ENCODE measurements around the gene PSMA3. TPM values are rescaled to one million over a fixed set of nuclear protein-coding genes. Genes with fewer than 3 reads are reported as not detected.

PSMA3 gene
- 116 TPM for polyA plus RNA-seq (2013)

DNA sequence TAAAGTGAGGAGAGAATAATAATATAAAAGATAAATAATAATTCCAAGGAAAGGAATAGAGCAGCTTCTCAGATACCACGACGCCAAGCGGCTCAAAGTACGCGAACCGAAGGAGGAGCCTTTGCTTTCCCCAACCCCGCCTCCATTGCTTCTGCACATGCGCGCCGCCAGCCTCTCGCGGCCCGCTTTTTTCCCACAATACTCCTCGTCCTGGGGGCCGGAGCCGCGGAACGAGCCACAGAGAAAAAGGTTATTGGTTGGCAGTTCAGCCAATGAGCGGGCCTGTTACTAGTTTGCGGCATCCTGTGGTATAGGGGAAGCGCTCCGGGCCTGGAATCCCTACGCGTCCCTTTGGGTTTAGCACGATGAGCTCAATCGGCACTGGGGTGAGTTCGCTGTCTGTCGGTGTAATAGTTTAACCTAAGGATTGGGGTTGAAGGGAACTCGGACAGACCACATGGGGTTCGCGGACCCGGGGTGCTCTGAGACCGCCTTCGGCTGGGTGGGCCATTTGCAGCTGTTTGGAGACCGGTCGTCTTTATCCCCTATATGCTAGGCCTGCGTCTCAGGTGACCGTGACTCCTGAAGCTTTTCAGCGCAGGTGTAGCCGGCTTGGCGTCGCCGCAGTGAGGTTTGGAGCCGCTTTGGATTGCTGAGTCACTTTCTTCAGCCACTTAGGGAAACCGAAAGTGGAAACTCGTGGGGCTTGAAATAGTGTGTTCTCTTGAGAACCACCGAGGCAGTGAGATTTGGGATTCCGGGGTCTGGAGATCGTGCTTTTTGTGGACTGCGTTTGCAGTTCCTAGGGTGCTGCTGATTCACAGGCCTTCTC, at the start of gene PSMA3:
TSS of gene PSMA3 (plus strand) at position 288 of the 832 bp plus-strand sequence. CDS start at position 366, 78 bp downstream.
- ChIA-PET CTCF (interaction anchor here (0.6 to 1.3 kb wide), 5 partner anchors 8 to 43 kb away, joined by 3 to 4 read pairs (median 3); no protein-coding TSS in a partner anchor), POLR2A (interaction anchor here (0.7 to 1.3 kb wide), 4 partner anchors 10 to 54 kb away, joined by 3 to 4 read pairs (median 3); partner anchors contain the start of gene ARID4A)
- DNase-seq: peak; percentile 97 to 99 (median 98)
- WGBS (ENCODE audit: insufficient coverage): 0% methylated on average over 47 of the region's 50 CpGs
- Histone ChIP-seq H3K27me3 (replicated peaks in 2 of 5; ENCODE audit: control insufficient read depth in 4 of 5, insufficient read depth in 5 of 5, low read length in 4 of 5) (no peaks in the 10 kb centered on the region), H3K36me3 (ENCODE audit: control insufficient read depth in 4 of 4, insufficient read depth in 4 of 4, low read length in 3 of 4) (peaks cover 0 to 19% (median 7%) of the 10 kb centered on the region in 4 experiments), H3K9me3 (ENCODE audit: control extremely low read depth in 1 of 5, control insufficient read depth in 4 of 5, insufficient read depth in 2 of 5, low read depth in 1 of 5, low read length in 4 of 5) (no peaks in the 10 kb centered on the region), H3K27ac (ENCODE audit: insufficient read depth in 1 of 2, low read depth in 1 of 2, low read length in 2 of 2, poor library complexity in 1 of 2, severe bottlenecking in 2 of 2) (peak within 1 kb of the TSS; percentile 98 to 100), H3K4me1 (ENCODE audit: control extremely low read depth in 1 of 4, control insufficient read depth in 4 of 4, insufficient read depth in 4 of 4, low read length in 3 of 4) (peaks cover 16 to 35% (median 22%) of the 10 kb centered on the region in 4 experiments), H3K4me3 (ENCODE audit: control insufficient read depth in 1 of 7, extremely low read depth in 1 of 7, insufficient read depth in 4 of 7, low read depth in 2 of 7, low read length in 6 of 7) (peak within 1 kb of the TSS; percentile 94 to 100 (median 97))

- no peak overlapping the region for H3K27ac ChIP-seq (ENCODE audit: insufficient read depth in 1 of 2, low read depth in 1 of 2, low read length in 2 of 2, poor library complexity in 1 of 2, severe bottlenecking in 2 of 2)
- no peaks in the 10 kb centered on the region for H3K9me3 ChIP-seq (ENCODE audit: control extremely low read depth in 1 of 5, control insufficient read depth in 4 of 5, insufficient read depth in 2 of 5, low read depth in 1 of 5, low read length in 4 of 5)
- no CpG with 5 or more reads among the region's 1 CpG for WGBS (ENCODE audit: insufficient coverage)
- H3K4me1 ChIP-seq (ENCODE audit: control extremely low read depth in 1 of 4, control insufficient read depth in 4 of 4, insufficient read depth in 4 of 4, low read length in 3 of 4): peaks cover 4 to 16% (median 14%) of the 10 kb centered on the region in 4 experiments
- H3K36me3 ChIP-seq (ENCODE audit: control insufficient read depth in 4 of 4, insufficient read depth in 4 of 4, low read length in 3 of 4): no peaks in the 10 kb centered on the region
- H3K27me3 ChIP-seq (replicated peaks in 2 of 5; ENCODE audit: control insufficient read depth in 4 of 5, insufficient read depth in 5 of 5, low read length in 4 of 5): peaks cover 0 to 2% (median 0%) of the 10 kb centered on the region in 5 experiments
- ChIA-PET CTCF (interaction anchor here (0.7 kb wide), 1 partner anchor 43 kb away, joined by 4 read pairs; no protein-coding TSS in a partner anchor), POLR2A (no interaction called here)
- no peak overlapping the region for H3K4me3 ChIP-seq (ENCODE audit: control insufficient read depth in 1 of 7, extremely low read depth in 1 of 7, insufficient read depth in 4 of 7, low read depth in 2 of 7, low read length in 6 of 7)
- DNase-seq: no peak
These were observed 48.4 kb upstream of the PSMA3 start for GRCh38 chr14:58196198-58196597.

- H3K27ac ChIP-seq (ENCODE audit: insufficient read depth in 1 of 2, low read depth in 1 of 2, low read length in 2 of 2, poor library complexity in 1 of 2, severe bottlenecking in 2 of 2): no peak overlapping the region
- H3K4me3 ChIP-seq (ENCODE audit: control insufficient read depth in 1 of 7, extremely low read depth in 1 of 7, insufficient read depth in 4 of 7, low read depth in 2 of 7, low read length in 6 of 7): no peak overlapping the region
- H3K36me3 ChIP-seq (ENCODE audit: control insufficient read depth in 4 of 4, insufficient read depth in 4 of 4, low read length in 3 of 4): no peaks in the 10 kb centered on the region
- DNase-seq: no peak
- no peaks in the 10 kb centered on the region for H3K9me3 ChIP-seq (ENCODE audit: control extremely low read depth in 1 of 5, control insufficient read depth in 4 of 5, insufficient read depth in 2 of 5, low read depth in 1 of 5, low read length in 4 of 5)
- CTCF ChIA-PET: no interaction called here
- peaks cover 4 to 21% (median 18%) of the 10 kb centered on the region in 4 experiments for H3K4me1 ChIP-seq (ENCODE audit: control extremely low read depth in 1 of 4, control insufficient read depth in 4 of 4, insufficient read depth in 4 of 4, low read length in 3 of 4)
- no CpG with 5 or more reads among the region's 5 CpGs for WGBS (ENCODE audit: insufficient coverage)
- POLR2A ChIA-PET: no interaction called here
- H3K27me3 ChIP-seq (replicated peaks in 2 of 5; ENCODE audit: control insufficient read depth in 4 of 5, insufficient read depth in 5 of 5, low read length in 4 of 5): peaks cover 0 to 2% (median 0%) of the 10 kb centered on the region in 5 experiments
These were observed 46.6 kb upstream of the PSMA3 start for GRCh38 chr14:58198086-58198485.

DNA sequence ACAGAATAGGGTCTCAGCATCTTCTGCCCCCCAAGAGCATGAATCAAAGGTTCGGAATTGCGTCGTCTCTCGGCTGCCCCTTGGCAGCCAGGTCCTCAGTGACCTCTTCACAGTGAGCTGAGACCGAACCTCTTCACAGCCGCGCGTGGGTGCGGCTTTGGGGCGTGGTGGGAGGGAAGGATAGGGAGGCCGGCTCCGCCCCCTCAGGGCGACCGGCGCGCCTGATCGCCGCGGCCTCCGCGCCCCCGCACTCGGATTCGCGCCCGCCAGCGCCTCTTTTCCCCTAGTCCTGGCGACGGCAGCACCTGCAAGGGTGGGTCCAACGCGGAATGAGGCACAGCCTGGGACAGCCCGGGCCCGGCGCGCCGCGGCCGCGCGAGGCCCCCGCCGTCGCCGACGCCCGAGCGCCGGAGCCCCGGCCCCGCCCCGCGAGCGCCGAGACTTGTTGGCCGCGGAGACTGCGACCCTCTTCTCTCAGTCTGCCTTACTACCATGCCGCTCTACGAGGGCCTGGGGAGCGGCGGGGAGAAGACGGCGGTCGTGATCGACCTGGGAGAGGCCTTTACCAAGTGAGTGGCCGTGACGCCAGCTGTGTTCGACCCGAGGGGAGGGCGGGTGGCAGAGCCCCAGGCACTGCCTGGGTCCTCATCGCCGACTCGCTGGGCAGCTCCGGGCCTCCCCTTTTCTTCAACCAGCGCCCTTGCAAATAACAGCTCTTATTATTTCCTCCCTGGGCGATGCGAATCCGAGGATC, 44.7 kb upstream of the PSMA3 start, which contains the start of gene ACTR10:
TSS of gene ACTR10 (plus strand) at position 424 of the 754 bp plus-strand sequence. CDS start at position 493, 69 bp downstream.
- peaks cover 0 to 2% (median 0%) of the 10 kb centered on the region in 5 experiments for H3K27me3 ChIP-seq (replicated peaks in 2 of 5; ENCODE audit: control insufficient read depth in 4 of 5, insufficient read depth in 5 of 5, low read length in 4 of 5)
- peak; percentile 82 to 91 (median 86) for DNase-seq
- 0% methylated on average over 45 of the region's 78 CpGs for WGBS (ENCODE audit: insufficient coverage)
- POLR2A ChIA-PET: interaction anchor here (0.7 to 1.0 kb wide), 4 partner anchors 8 to 98 kb away, joined by 3 read pairs; partner anchors contain the start of gene PSMA3
- H3K4me3 ChIP-seq (ENCODE audit: control insufficient read depth in 1 of 7, extremely low read depth in 1 of 7, insufficient read depth in 4 of 7, low read depth in 2 of 7, low read length in 6 of 7): peak within 1 kb of the TSS; percentile 86 to 99 (median 93)
- no peaks in the 10 kb centered on the region for H3K9me3 ChIP-seq (ENCODE audit: control extremely low read depth in 1 of 5, control insufficient read depth in 4 of 5, insufficient read depth in 2 of 5, low read depth in 1 of 5, low read length in 4 of 5)
- CTCF ChIA-PET: interaction anchor here (1.0 kb wide), 2 partner anchors 41 to 46 kb away, joined by 3 read pairs; no protein-coding TSS in a partner anchor
- H3K4me1 ChIP-seq (ENCODE audit: control extremely low read depth in 1 of 4, control insufficient read depth in 4 of 4, insufficient read depth in 4 of 4, low read length in 3 of 4): peaks cover 4 to 21% (median 18%) of the 10 kb centered on the region in 4 experiments
- H3K36me3 ChIP-seq (ENCODE audit: control insufficient read depth in 4 of 4, insufficient read depth in 4 of 4, low read length in 3 of 4): peaks cover 0 to 5% (median 4%) of the 10 kb centered on the region in 4 experiments
- peak within 1 kb of the TSS; percentile 90 to 94 for H3K27ac ChIP-seq (ENCODE audit: insufficient read depth in 1 of 2, low read depth in 1 of 2, low read length in 2 of 2, poor library complexity in 1 of 2, severe bottlenecking in 2 of 2)

DNA sequence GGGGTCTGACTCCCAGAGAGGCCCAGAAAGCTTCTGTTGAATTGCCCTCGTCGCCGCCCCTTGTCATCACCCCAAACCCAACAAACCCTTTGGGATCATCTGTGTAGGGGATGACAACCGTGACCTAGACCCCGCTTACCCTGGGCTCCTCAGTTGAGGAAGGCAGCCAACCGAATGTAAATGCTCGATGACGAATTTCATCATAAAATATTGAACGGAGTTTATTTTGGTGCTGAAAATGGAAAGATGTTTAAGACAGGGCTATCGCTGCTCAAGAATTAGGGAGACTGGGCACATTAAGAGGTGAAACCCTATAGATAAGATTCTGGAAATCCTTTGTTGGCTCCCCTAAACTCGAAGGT, 44.2 kb upstream of the PSMA3 start:
- ChIA-PET CTCF (no interaction called here), POLR2A (interaction anchor here (0.7 to 1.0 kb wide), 3 partner anchors 9 to 97 kb away, joined by 3 read pairs; no protein-coding TSS in a partner anchor)
- WGBS (ENCODE audit: insufficient coverage): 0% methylated on average over 7 of the region's 11 CpGs
- H3K27ac ChIP-seq (ENCODE audit: insufficient read depth in 1 of 2, low read depth in 1 of 2, low read length in 2 of 2, poor library complexity in 1 of 2, severe bottlenecking in 2 of 2): peak overlapping the region; percentile 90 to 94
- H3K4me3 ChIP-seq (ENCODE audit: control insufficient read depth in 1 of 7, extremely low read depth in 1 of 7, insufficient read depth in 4 of 7, low read depth in 2 of 7, low read length in 6 of 7): peak overlapping the region; percentile 86 to 99 (median 93)
- H3K4me1 ChIP-seq (ENCODE audit: control extremely low read depth in 1 of 4, control insufficient read depth in 4 of 4, insufficient read depth in 4 of 4, low read length in 3 of 4): peaks cover 4 to 21% (median 18%) of the 10 kb centered on the region in 4 experiments
- DNase-seq: no peak
- no peaks in the 10 kb centered on the region for H3K9me3 ChIP-seq (ENCODE audit: control extremely low read depth in 1 of 5, control insufficient read depth in 4 of 5, insufficient read depth in 2 of 5, low read depth in 1 of 5, low read length in 4 of 5)
- peaks cover 0 to 2% (median 0%) of the 10 kb centered on the region in 5 experiments for H3K27me3 ChIP-seq (replicated peaks in 2 of 5; ENCODE audit: control insufficient read depth in 4 of 5, insufficient read depth in 5 of 5, low read length in 4 of 5)
- peaks cover 0 to 5% (median 4%) of the 10 kb centered on the region in 4 experiments for H3K36me3 ChIP-seq (ENCODE audit: control insufficient read depth in 4 of 4, insufficient read depth in 4 of 4, low read length in 3 of 4)

DNA sequence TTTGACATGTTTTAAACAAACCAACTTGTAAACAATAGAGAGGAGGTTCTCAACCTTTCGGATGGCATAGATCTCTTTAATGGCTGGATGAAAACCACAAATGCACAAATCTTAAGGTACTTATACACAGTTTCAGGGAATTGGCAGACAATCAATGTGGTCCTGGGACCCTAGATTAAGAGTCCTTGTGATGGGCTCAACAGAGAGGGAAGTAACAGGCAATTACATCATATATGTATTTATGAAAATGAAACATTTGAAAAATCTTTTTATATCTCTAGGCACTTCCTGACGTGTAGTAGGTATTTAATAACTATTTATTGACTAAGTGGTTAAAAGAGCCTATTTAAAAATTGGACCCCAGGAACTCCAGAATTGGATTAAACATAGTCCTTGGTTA, 43.8 kb upstream of the PSMA3 start:
- Histone ChIP-seq H3K27ac (ENCODE audit: insufficient read depth in 1 of 2, low read depth in 1 of 2, low read length in 2 of 2, poor library complexity in 1 of 2, severe bottlenecking in 2 of 2) (peak overlapping the region; percentile 90 to 94), H3K4me3 (ENCODE audit: control insufficient read depth in 1 of 7, extremely low read depth in 1 of 7, insufficient read depth in 4 of 7, low read depth in 2 of 7, low read length in 6 of 7) (peak overlapping the region in 6 of 7 experiments; percentile 86 to 99 (median 92)), H3K36me3 (ENCODE audit: control insufficient read depth in 4 of 4, insufficient read depth in 4 of 4, low read length in 3 of 4) (peaks cover 0 to 5% (median 4%) of the 10 kb centered on the region in 4 experiments), H3K27me3 (replicated peaks in 2 of 5; ENCODE audit: control insufficient read depth in 4 of 5, insufficient read depth in 5 of 5, low read length in 4 of 5) (peaks cover 0 to 2% (median 0%) of the 10 kb centered on the region in 5 experiments), H3K9me3 (ENCODE audit: control extremely low read depth in 1 of 5, control insufficient read depth in 4 of 5, insufficient read depth in 2 of 5, low read depth in 1 of 5, low read length in 4 of 5) (no peaks in the 10 kb centered on the region), H3K4me1 (ENCODE audit: control extremely low read depth in 1 of 4, control insufficient read depth in 4 of 4, insufficient read depth in 4 of 4, low read length in 3 of 4) (peaks cover 4 to 21% (median 18%) of the 10 kb centered on the region in 4 experiments)
- WGBS (ENCODE audit: insufficient coverage): no CpG with 5 or more reads among the region's 2 CpGs
- peak in 2 of 3 donors; percentile 46 to 53 for DNase-seq
- POLR2A ChIA-PET: interaction anchor here (0.7 to 1.0 kb wide), 3 partner anchors 9 to 97 kb away, joined by 3 read pairs; no protein-coding TSS in a partner anchor
- CTCF ChIA-PET: no interaction called here

Data from common myeloid progenitor, CD34-positive (primary cell).